Stimulated activated CD4-positive, alpha-beta T cell treated with anti-CD3 and anti-CD28 coated beads, Interleukin-4, amount 100 ng/mL, for 24 hours (primary cell): ENCODE data around the gene NAT14.
"Not testable (repeated sequence)": the region's sequence is repeated elsewhere in the genome, so short reads cannot be mapped to it uniquely, and the experiment has no call there.

ENCODE experiments used
- DNase-seq: peaks from one replicate; pipeline ENCODE4 v3.0.0-alpha.2; 2020

Gene NAT14, protein sequence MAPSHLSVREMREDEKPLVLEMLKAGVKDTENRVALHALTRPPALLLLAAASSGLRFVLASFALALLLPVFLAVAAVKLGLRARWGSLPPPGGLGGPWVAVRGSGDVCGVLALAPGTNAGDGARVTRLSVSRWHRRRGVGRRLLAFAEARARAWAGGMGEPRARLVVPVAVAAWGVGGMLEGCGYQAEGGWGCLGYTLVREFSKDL

DNA sequence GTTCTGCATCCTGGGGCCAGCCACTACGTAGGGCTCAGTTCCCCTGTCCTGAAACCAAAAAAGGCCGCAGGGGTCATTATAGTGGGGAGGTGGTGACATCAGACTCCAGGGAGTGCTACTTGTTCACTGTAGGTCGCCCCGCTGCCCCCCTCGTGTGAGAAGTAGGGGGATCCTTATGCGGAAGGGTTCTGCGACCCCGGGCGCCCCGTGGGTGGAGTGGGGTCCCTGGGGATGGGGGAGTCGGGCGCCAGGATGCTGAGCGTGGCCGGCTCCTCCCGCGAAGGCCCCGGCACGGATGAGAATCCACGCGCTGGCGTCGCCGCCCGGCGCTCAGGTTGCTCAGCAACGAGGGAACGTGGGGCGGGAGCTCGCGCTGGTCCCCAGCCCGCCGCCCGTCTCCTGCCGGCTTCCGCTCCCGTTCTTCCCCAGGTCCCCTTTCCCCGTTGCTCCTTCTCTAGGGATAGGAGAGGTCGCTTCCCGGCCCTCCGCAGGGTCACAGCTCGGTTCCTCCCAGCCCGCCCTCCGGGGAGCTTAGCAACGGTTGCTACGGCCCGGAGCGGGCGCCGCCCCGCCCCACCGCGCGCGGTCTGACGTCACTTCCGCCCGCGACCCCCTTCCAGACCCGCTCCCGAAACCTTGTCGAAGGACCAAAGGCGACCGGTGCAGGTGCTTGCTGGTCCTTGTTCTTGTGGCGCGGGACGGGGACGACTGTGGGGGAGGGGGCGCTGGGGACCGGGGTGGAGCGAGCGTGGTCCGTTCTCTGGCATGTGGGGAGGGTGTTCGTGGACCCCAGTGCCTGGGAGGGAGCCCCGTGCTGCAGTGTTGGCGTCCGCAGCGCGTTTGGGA is at the start of gene NAT14:
Gene NAT14 (plus strand): TSS at position 596 of the 846 bp plus-strand sequence. CDS start 521 bp downstream, outside the sequence.
- peak; percentile 63 for DNase-seq

DNA sequence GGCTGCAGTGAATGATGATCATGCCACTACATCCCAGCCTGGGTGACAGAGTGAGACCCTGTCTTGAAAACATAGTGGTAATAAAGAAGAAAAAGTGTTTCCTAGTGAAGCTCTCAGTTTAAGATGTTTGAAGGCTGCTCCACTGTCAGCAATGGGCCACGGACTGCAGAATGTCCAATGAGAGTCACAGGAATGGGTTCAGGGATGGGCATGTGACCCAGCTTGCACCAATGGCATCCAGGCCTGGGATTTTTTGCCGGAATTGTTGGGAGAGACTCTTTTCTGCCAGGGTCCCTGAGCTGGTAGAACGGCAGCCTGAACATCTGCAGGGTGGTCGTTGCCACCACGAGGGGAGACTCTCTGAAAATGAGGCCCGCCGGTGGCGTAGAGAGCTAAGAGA is 48.1 kb upstream of the NAT14 start:
- DNase-seq, result no peak

DNA sequence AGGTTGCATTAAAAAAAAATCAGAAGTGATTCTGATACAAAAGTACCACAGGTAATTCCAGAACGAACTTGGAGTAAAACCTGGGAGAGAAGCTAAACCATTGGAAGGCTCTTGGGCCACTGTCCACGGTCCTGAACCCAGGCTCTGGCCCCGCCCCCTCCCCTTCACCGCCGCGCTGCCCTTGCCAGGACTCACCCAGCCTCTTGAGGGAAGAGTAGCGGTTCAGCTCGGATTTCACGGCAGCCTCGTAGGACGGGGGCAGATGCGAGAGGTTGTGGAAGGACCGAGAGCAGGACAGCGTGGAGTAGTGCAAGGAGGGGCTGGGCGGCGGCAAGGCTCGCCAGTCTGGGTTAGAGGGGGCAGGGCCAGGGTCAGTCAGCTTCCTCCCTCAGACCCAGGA is 47.6 kb upstream of the NAT14 start:
- no peak for DNase-seq

DNA sequence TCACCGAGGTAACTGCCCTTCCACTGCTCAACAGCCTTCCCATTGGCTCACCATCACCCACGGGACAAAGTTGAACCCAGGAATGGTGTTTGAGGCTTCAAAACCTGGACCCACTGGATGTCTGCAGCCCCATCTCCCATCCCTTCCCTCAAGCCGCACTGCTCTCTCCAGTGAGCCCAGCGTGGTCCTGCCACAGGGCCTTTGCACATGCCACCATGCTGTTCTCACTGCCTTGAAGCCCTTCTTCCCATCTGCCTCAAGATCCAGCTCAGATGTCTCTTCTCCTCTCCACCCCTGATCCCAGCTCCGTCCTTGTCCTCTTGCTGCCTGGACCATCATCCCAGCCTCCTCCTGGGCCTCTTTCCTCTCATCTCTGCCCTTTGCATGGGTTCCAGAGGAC is 45.9 kb upstream of the NAT14 start:
- no peak for DNase-seq

DNA sequence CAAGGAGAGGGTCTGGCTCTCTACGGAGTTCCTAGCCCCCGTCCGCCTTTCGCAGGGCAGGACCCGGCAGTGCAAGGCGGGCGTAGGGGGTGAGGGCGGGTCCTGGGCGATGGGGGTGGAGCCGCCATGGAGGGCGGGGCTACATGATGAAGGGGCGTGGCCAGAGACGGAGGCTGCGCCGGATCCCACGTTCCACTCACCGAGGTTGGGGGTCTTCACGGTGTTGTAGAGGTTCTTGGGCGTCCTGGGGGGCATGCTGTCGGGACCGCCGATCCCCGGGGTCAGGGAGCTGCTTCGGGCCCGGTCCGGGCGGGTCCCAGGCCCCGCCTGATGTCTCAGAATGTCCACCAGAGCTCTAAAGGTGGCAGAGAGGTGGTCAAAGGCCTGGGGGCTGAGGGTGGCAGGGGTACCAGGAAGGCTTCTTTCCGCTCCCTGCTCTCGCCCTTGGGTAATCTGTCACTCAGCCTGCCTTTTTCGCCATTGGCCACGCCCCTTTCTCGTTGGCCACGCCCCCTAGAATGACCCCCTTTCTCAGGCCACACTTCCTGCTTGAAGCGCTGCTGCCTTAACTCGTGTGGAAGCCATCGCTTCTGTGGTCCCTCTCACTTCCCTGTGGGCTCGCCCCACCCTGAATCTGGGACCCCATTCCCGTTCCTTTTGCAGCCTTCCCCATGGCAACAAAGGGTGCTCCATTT is 44.4 kb upstream of the NAT14 start:
- no peak for DNase-seq

DNA sequence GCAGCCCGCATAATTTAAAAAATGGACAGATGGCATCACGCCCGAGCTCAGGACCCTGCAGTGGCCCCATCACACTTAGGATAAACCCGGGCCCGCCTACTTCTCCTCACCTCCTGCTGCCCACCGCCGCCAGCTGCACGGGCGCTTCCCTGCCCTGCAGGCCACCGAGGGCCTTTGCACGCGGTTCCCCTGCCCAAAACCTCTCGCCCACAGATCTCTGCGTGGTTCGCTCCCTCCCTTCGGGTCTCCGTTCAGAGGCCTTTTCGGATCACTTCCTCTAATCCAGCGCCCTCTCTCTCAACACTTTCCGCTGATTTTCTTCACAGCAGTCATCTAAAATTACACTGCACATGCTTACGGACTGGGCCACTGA is 43.7 kb upstream of the NAT14 start:
- DNase-seq, result no peak

DNA sequence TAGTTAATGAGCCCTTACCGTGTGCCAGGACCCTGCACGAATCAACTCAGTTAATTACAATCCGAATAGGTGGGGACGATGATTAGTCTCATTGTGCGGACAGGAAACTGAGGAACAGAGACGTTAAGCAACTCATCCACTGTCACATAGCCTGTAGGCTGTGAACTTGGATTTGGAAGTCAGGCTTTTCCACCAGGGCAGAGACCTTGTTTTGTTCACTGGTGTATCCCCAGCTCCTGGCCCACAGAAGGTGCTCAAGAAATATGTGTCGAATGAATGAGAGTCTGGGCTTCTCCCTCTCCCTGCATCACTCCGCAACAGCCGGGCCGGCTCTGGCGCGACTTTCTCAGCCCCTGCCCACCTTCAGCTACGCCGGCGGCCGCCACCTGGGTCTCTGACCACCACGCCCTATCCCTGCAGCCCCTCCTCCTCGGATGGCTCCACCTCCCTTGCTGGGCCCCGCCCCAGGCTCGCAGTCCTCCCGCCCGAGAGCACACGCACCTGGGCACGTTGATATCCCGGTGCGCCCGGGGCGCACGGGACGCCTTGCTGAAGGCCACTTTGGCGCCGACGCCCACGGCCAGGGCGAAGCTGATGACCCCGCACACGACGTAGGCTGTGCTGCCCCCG is 43.2 kb upstream of the NAT14 start:
- no peak for DNase-seq

DNA sequence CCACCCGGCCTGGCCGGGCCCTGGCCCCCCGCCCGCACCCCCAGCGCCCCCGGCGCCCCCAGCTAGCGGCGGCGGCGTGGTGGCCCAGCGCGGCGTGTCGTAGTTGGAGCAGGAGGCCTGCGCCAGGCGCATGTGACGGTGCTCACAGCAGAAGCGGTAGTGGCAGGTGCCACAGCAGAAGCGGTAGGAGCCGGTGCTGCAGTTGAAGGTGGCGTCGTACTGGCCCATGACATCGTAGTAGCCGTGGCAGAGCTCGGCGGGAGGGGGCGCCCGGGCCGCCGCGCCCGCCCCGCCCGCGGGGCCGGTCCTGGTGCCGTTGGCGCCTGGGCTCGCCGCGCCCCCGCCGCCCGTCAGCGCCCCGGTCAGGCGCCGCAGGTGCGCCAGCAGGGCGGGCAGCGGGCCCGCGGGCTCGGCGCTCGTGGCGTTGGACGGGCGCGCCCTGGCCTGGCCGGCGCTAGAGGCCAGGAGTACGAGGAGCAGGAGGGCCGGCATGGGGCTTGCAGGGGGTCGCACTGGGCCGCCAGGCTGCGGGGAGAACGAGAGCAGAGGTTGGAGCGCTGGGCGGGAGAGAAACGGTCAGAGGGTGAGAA is 42.5 kb upstream of the NAT14 start:
- DNase-seq, result no peak

DNA sequence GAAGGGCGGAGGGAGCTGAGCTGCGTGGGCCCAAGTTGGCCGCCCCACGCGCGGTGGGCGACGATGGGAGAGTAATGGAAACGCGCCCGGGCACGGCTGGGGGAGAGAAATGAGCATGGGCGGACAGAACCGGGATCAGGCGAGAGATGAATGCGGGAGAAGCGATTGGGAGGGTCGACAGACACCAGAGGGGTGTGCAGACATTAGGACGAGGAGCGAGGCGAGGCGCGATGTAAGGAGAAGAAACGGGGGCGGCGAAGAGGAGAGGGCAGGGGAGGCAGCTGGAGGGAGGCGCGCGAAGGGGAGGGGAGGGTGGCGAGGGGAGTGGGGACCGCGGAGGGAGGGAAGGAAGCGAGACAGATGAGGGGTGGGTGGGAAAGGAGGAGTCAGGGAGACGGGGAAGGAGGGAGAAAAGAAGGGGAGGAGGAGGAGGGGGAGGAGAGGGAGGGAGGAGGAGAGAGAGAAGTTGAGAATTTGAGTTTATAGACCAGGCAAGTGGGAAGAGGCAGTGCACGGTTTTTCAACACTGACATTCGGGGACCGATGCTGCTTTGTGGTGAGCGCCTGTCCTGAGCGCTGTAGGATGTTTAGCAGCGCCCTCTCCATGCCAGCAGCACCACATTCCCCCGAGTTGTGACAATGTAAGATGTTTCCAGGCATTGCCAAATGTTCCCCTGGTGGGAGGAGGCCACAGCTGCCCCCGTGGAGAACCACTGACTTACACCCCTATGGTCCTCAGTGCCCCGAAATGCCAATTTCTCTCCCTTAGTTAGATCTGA is 41.8 kb upstream of the NAT14 start, which contains the start of gene SHISA7:
Gene SHISA7 (minus strand): TSS at position 256 of the 779 bp plus-strand sequence. CDS start 437 bp downstream, outside the sequence.
- DNase-seq, result no peak

DNA sequence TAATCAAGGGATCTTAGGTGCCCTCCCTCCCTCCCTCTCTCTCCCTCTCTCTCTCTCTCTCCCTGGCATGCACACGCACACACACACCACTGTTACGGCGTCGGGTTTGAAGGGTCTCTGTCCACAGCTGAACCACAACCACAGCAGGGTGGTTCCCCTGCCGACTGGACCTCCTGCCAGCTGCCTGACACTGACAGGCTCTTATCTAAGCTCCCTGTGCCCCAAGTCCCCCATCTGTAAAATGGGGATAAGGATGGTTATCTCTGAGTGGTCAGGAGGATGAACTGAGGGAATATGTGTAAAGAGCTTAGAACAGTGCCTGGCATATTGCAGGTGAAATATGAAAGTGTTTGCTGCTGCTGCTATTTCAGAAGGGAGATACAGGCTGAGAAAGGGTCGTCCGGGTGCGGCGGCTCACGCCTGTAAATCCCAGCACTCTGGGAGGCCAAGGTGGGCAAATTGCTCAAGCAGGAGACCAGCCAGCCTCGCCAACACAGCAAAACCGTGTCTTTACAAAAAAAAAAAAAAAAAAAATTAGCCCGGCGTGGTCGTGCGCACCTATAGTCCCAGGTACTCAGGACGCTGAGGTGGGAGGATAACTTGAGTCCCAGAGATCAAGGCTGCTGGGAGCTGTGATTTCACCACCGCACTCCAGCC is 41.0 kb upstream of the NAT14 start:
- DNase-seq, result no peak

DNA sequence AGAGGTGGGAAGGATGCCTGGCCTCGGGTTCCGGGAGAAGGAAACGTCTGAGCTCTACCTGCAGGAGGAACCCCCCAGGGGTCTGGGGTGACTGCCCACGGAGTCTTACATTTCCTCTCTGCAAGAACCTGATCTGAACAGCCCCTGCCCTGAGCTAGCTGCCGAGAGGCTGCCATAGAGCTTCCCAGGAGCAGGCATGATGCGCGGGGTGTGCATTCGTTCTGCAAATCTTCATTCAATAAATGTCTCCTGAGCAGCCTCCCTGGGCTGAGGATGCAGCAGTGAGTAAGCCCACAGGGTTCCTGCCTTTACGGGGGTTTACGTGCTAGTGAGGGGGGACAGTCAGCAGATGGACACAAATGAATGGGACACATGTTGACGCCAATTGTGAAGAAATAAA is 40.3 kb upstream of the NAT14 start:
- no peak for DNase-seq

DNA sequence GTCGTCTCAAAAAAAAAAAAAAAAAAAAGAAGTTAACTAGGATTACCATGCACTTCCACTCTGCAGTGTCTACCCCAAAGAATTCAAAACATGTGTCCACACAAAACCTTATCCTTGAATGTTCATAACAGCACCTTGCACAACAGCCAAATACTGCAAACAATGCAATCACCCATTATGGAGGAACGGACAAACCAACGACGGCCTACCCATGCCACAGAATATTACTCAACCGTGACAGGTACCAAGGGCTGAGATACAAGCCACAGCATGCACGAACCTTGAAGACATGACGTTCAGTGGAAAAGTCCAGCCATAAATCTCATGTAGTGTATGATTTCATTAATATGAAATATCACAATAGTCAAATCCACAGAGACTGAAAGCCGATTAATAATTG is 38.9 kb upstream of the NAT14 start:
- no peak for DNase-seq

DNA sequence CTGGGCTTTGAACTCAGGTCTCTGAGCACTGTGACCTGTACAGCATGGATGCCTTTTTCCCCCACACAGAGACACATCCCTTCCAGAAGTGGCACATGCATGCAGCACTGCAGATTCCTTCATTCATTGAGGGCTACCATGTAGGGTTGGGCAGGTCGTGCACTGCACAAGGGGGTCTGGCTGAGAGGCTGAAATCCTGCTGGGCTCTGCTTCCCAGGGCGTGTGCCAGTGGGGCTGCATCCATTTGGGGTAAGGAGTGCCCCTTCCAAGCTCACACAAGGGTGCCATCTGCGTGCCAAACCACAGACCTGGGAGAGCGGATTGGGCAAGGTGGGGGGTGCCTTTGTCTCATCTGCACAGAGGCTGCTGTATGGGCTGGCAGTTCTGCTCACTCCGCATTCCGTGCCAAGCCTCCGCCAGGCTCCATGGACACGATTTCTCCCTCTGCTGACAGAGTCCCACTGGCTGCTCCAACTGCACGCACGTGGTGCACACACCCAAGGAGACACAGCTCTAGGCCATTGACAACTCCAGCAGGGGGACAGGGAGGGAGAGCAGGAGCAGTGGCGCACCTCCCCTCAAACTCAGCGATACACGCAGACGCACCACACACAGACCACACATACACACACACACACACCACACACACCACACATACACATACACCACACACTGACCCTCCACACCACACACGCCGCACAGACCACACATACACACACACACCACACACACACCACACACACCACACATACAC is 37.4 kb upstream of the NAT14 start:
- DNase-seq, result no peak

DNA sequence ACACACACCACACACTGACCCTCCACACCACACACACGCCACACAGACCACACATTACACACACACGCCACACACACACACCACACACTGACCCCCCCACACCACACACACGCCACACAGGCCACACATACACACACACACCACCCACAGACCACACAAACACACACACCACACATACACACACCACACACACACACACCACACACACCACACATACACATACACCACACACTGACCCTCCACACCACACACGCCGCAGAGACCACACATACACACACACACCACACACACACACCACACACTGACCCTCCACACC is 36.9 kb upstream of the NAT14 start:
- DNase-seq, result not testable (repeated sequence)

DNA sequence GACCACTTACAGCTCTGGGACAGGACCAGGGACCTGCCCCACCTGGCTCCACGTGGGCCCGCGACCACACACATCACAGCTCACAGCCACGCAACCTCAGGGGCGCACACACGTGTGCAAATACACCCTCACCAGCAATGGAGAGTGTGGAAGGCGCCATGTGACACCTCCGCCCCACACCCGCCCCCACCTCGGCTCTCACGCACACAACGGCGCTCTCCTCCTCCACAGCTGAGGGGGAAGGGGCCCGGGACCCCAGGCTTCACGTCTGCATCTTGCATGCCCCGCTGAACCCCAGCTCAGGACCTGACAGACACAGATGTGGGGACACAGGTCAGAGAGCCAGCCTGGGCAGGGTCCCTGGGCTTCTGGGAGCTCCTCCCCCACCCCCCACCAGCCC is 35.5 kb upstream of the NAT14 start:
- no peak for DNase-seq

DNA sequence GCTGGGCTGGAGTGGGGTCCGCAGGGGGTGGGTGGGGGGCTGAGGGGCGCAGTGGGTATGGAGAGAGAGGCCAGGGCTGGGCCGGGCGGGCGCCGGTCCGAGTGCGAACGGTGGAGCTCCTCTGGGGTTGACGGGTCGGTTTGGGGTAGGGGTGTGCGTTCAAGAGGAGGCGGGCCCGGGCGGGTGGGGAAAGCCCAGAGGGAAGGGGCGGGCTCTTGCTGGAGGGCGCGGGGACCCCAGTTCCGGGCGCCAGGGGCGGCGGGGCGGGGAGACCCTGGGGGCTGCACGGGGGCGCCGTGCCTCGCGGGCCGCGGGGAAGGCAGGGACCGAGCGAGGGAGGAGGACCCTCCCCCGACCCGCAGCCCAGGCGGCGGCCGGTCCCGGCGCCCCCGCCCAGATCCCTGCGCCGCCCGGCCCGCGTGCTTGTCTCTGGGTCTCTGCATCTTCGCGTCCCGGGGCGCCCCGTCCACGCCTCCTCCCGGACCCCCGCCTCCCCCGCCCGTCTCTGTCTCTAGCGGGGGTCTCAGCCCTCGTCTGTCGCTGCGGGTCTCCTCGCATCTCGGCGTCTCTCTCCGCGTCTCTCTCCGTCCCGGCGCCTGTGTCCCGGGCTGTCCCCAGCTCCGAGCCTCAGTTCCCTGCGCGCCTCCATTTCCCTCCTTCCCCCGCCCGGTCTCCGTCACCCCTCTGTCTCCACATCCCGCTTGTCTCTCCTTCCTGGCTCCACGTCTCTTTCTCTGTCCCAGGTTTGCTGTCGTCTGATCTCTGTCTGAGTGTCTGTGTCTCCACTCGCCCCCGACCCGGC is 33.6 kb upstream of the NAT14 start:
- DNase-seq, result no peak

DNA sequence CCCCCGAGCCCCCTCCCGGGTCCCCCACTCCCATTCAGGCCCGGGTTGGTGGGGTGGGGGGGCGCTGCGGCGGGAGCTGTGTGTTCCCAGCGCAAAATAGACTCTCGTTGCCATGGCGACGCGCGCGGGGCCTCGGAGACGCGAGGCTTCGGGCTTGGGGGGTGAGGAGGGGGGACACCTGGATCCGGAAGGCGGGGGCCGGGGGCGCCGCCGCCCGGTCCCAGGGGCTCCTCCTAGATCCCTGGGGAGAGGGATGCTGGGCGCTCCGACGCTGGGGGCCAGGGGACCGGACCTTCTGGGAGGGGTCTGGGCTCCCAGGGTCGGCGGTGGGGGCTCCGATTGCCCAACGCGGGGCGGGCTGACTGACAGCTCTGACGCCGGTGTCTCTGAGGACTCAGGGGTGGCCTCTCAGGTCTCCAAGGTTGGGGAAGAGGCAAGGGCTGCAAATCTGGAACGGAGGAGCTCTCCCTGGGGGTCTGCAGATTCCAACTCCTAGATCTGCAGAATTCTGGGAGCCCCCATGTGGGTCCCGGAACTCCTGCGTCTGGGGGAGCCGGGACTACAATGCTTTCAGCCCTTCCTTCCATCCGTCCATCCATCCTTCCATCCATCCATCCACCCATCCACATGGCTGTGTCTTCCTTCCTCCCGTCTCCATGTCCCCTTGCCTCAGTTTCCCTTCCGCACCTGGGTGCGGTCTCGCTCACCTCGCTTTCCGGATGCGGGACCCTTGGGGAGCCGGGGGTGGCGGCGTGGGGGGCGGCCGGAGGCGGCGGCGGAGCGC is 32.8 kb upstream of the NAT14 start:
- DNase-seq, result no peak

DNA sequence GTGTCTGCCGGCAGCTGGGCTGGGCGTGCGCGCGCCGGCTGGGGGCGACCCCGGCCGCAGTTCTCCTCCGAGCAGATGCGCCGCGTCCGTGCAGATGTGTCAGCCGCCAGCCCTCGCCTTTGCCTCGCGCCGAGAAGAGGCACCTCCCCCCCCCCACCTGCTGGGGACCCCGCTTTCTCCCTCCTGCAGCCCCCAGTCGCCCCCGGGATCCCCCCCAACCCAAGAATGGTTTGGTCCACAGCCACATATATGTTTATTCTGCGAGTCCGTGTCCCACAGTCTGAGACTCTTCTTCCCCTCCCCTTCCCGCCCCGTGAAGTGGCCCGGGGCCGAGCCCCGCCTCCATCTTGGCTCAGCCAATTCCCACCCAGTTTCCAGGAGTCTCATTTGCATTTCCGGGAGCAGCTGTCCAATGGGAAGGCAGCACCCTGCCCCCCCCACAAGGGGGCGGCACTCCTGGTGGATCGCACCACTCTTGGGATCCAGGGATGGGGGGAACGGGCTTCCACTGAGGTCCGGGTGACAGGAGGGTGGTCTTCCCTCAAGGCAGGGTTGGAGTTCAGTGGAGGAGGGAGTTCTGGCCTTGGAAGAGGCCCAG is 32.1 kb upstream of the NAT14 start:
- DNase-seq, result peak; percentile 43
